H9 (cell line): ENCODE data around the gene PLXNA4. TPM values are rescaled to one million over a fixed set of nuclear protein-coding genes. Genes with fewer than 3 reads are reported as not detected.

Source experiments
- DNase-seq: peaks from one replicate; pipeline ENCODE4 v3.0.0-alpha.2; 2017
- H2AFZ ChIP-seq: one replicate; pipeline ENCODE4 v1.6.1; 2013; ENCODE audit warnings: mild to moderate bottlenecking, low read length, control low read depth, moderate library complexity
- H2AK5ac ChIP-seq: 2 replicates; pipeline ENCODE4 v1.6.1; 2013; ENCODE audit warnings: low read length, control low read depth, mixed read lengths; ENCODE audit not compliant: insufficient read length
- H2BK120ac ChIP-seq: one replicate; pipeline ENCODE4 v1.6.1; 2013; ENCODE audit warnings: low read depth, mild to moderate bottlenecking, low read length, control low read depth, inconsistent platforms; ENCODE audit not compliant: poor library complexity, severe bottlenecking
- H2BK12ac ChIP-seq: 2 replicates; pipeline ENCODE4 v1.6.1; 2013; ENCODE audit warnings: low read length, control low read depth, mixed read lengths, low read depth; ENCODE audit not compliant: insufficient read length
- H2BK15ac ChIP-seq: 2 replicates; pipeline ENCODE4 v1.6.1; 2013; ENCODE audit warnings: low read depth, low read length, control low read depth
- H2BK20ac ChIP-seq: one replicate; pipeline ENCODE4 v1.6.1; 2013; ENCODE audit warnings: low read depth, mild to moderate bottlenecking, low read length, control low read depth, inconsistent platforms; ENCODE audit not compliant: poor library complexity, severe bottlenecking
- H2BK5ac ChIP-seq: 2 replicates; pipeline ENCODE4 v1.6.1; 2013; ENCODE audit warnings: low read length, control low read depth, mixed read lengths; ENCODE audit not compliant: insufficient read length
- H3K14ac ChIP-seq: 2 replicates; pipeline ENCODE4 v1.6.1; 2013; ENCODE audit warnings: low read length, control low read depth; ENCODE audit not compliant: insufficient read depth
- H3K18ac ChIP-seq: 2 replicates; pipeline ENCODE4 v1.6.1; 2013; ENCODE audit warnings: low read depth, mild to moderate bottlenecking, mixed read lengths, low read length, control low read depth; ENCODE audit not compliant: insufficient read length
- H3K23ac ChIP-seq: 2 replicates; pipeline ENCODE4 v1.6.1; 2013; ENCODE audit warnings: low read length, control low read depth, mixed read lengths, low read depth; ENCODE audit not compliant: insufficient read length
- H3K23me2 ChIP-seq: 2 replicates; pipeline ENCODE4 v1.6.1; 2013; ENCODE audit warnings: low read depth, mild to moderate bottlenecking, mixed read lengths, low read length, control low read depth; ENCODE audit not compliant: insufficient read length, poor library complexity, severe bottlenecking
- H3K27ac ChIP-seq: 2 replicates; pipeline ENCODE4 v1.5.1; 2013; ENCODE audit warnings: low read length, control low read depth, mixed read lengths, low read depth; ENCODE audit not compliant: insufficient read length
- H3K27me3 ChIP-seq: 2 replicates; pipeline ENCODE4 v1.6.1; 2013; ENCODE audit warnings: low read length, control low read depth, inconsistent platforms; ENCODE audit not compliant: insufficient read depth
- H3K4ac ChIP-seq: 2 replicates; pipeline ENCODE4 v1.6.1; 2013; ENCODE audit warnings: low read depth, mild to moderate bottlenecking, control low read depth, inconsistent platforms, low read length, moderate library complexity
- H3K4me1 ChIP-seq: 2 replicates; pipeline ENCODE4 v1.6.1; 2013; ENCODE audit warnings: low read length, control low read depth, inconsistent platforms; ENCODE audit not compliant: insufficient read depth
- H3K4me2 ChIP-seq: 2 replicates; pipeline ENCODE4 v1.6.1; 2013; ENCODE audit warnings: low read length, control low read depth, mixed read lengths; ENCODE audit not compliant: insufficient read length, insufficient read depth
- H3K56ac ChIP-seq: 2 replicates; pipeline ENCODE4 v1.6.1; 2013; ENCODE audit warnings: low read depth, mild to moderate bottlenecking, mixed read lengths, low read length, control low read depth; ENCODE audit not compliant: insufficient read length
- H3K79me1 ChIP-seq: 2 replicates; pipeline ENCODE4 v1.6.1; 2013; ENCODE audit warnings: low read depth, mild to moderate bottlenecking, moderate library complexity, low read length, control low read depth, inconsistent platforms; ENCODE audit not compliant: insufficient read depth, poor library complexity, severe bottlenecking
- H3K79me2 ChIP-seq: 2 replicates; pipeline ENCODE4 v1.6.1; 2013; ENCODE audit warnings: low read length, control low read depth, inconsistent platforms; ENCODE audit not compliant: insufficient read depth
- H3K9ac ChIP-seq: 2 replicates; pipeline ENCODE4 v1.6.1; 2013; ENCODE audit warnings: low read length, control low read depth, mixed read lengths; ENCODE audit not compliant: insufficient read length; ENCODE audit errors: extremely low read depth
- H3K9me3 ChIP-seq: one replicate; pipeline ENCODE4 v1.6.1; 2013; ENCODE audit warnings: low read depth, low read length, inconsistent platforms; ENCODE audit not compliant: control insufficient read depth
- H3T11ph ChIP-seq: one replicate; pipeline ENCODE4 v1.6.1; 2013; ENCODE audit warnings: mild to moderate bottlenecking, low read length, control low read depth, inconsistent platforms
- H4K20me1 ChIP-seq: one replicate; pipeline ENCODE4 v1.6.1; 2013; ENCODE audit not compliant: control insufficient read depth, insufficient read length, insufficient read depth
- H4K5ac ChIP-seq: 2 replicates; pipeline ENCODE4 v1.6.1; 2013; ENCODE audit warnings: low read depth, mild to moderate bottlenecking, mixed read lengths, low read length, control low read depth; ENCODE audit not compliant: insufficient read length
- H4K8ac ChIP-seq: replicated peaks from 2 replicates; pipeline ENCODE4 v1.6.1; 2013; ENCODE audit warnings: low read length, control low read depth, mixed read lengths, low read depth; ENCODE audit not compliant: insufficient read length
- H4K91ac ChIP-seq: 2 replicates; pipeline ENCODE4 v1.6.1; 2013; ENCODE audit warnings: low read depth, mild to moderate bottlenecking, moderate library complexity, mixed read lengths, low read length, control low read depth; ENCODE audit not compliant: insufficient read length
- H3K27ac Mint-ChIP-seq, 3 experiments: 2 replicates in 2 of 3; 3 replicates in 1 of 3; pipeline ENCODE4 v1.8.0; 2020 to 2021; ENCODE audit warnings: mixed read lengths in 3 of 3, mild to moderate bottlenecking in 1 of 3, moderate library complexity in 1 of 3
- H3K27me3 Mint-ChIP-seq: 2 replicates; pipeline ENCODE4 v1.8.0; 2021; ENCODE audit warnings: low read depth, mild to moderate bottlenecking, moderate library complexity, mixed read lengths
- H3K36me3 Mint-ChIP-seq, 3 experiments: 2 replicates in 2 of 3; 3 replicates in 1 of 3; pipeline ENCODE4 v1.8.0; 2020 to 2021; ENCODE audit warnings: low read depth in 3 of 3, mixed read lengths in 3 of 3; ENCODE audit not compliant: insufficient read depth in 1 of 3
- H3K4me1 Mint-ChIP-seq, 2 experiments: 2 replicates each; pipeline ENCODE4 v1.8.0; 2020; ENCODE audit warnings: mixed read lengths in 2 of 2
- H3K4me3 Mint-ChIP-seq, 2 experiments: 2 replicates in 1 of 2; 3 replicates in 1 of 2; pipeline ENCODE4 v1.8.0; 2020 to 2021; ENCODE audit warnings: mild to moderate bottlenecking in 2 of 2, mixed read lengths in 2 of 2, moderate library complexity in 1 of 2
- H3K9me3 Mint-ChIP-seq, 2 experiments: 2 replicates in 1 of 2; 3 replicates in 1 of 2; pipeline ENCODE4 v1.8.0; 2020; ENCODE audit warnings: mild to moderate bottlenecking in 2 of 2, mixed read lengths in 2 of 2, moderate library complexity in 1 of 2
- WGBS: extraction: QIAGEN DNeasy Blood & Tissue Kit; methylation state at CpG from one replicate; pipeline ENCODE4 v1.1.7; 2013; ENCODE audit warnings: missing lambda C conversion rate, low lambda C conversion rate, mixed read lengths; ENCODE audit not compliant: insufficient read length; ENCODE audit errors: extremely low coverage; 5-methylcytosine and 5-hydroxymethylcytosine counted together
- total RNA-seq: library from RNA; stranded (reverse); gene quantifications from 2 replicates; pipeline ENCODE4 v1.2.1, GENCODE V29; 2021
- TF ChIP-seq, protein P1 (sequence below): fragments of 200-600 bp; sonication (generic); conservative IDR thresholded peaks from 3 replicates; pipeline ENCODE4 v1.8.0; 2021; ENCODE audit warnings: antibody characterized with exemption, mild to moderate bottlenecking

PLXNA4 gene
- total RNA-seq, 1 experiment from 2014 or later = 0.35 TPM

GRCh38 chr7:132250480-132251326 is 325.6 kb downstream of the PLXNA4 start:
- Mint-ChIP-seq H3K9me3 (peaks cover 6% of the 10 kb centered on the region in 2 experiments), H3K27ac (no peak overlapping the region; a peak in 1 of 7 replicates), H3K4me3 (no peak overlapping the region), H3K4me1 (peaks cover 29% of the 10 kb centered on the region in 2 experiments), H3K27me3 (peaks cover 11% of the 10 kb centered on the region), H3K36me3 (peaks cover 0 to 8% (median 1%) of the 10 kb centered on the region in 3 experiments; a peak in 3 of 7 replicates)
- H2BK12ac ChIP-seq = no peak overlapping the region
- peaks cover 2% of the 10 kb centered on the region; the same call in 1 of the 2 replicates for H3K4me1 ChIP-seq
- TF ChIP-seq, protein P1, sequence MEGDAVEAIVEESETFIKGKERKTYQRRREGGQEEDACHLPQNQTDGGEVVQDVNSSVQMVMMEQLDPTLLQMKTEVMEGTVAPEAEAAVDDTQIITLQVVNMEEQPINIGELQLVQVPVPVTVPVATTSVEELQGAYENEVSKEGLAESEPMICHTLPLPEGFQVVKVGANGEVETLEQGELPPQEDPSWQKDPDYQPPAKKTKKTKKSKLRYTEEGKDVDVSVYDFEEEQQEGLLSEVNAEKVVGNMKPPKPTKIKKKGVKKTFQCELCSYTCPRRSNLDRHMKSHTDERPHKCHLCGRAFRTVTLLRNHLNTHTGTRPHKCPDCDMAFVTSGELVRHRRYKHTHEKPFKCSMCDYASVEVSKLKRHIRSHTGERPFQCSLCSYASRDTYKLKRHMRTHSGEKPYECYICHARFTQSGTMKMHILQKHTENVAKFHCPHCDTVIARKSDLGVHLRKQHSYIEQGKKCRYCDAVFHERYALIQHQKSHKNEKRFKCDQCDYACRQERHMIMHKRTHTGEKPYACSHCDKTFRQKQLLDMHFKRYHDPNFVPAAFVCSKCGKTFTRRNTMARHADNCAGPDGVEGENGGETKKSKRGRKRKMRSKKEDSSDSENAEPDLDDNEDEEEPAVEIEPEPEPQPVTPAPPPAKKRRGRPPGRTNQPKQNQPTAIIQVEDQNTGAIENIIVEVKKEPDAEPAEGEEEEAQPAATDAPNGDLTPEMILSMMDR = no peak
- no peak overlapping the region for H3K23ac ChIP-seq
- H3K27me3 ChIP-seq = no peaks in the 10 kb centered on the region
- H3K9ac ChIP-seq = no peak overlapping the region
- H3K14ac ChIP-seq = no peak overlapping the region
- H3K23me2 ChIP-seq = no peaks in the 10 kb centered on the region
- no peaks in the 10 kb centered on the region for H3K79me2 ChIP-seq
- H2AFZ ChIP-seq = no peak overlapping the region
- H2BK20ac ChIP-seq = no peak overlapping the region
- H3K4ac ChIP-seq = no peak overlapping the region
- H3T11ph ChIP-seq = no peak overlapping the region
- no peaks in the 10 kb centered on the region for H3K9me3 ChIP-seq
- H2AK5ac ChIP-seq = no peak overlapping the region
- no peak overlapping the region for H4K5ac ChIP-seq
- no CpG with 5 or more reads among the region's 4 CpGs for WGBS
- no peak overlapping the region for H2BK120ac ChIP-seq
- no peak for DNase-seq
- no peaks in the 10 kb centered on the region for H4K20me1 ChIP-seq
- H3K4me2 ChIP-seq = no peak overlapping the region
- no peak overlapping the region for H4K8ac ChIP-seq
- no peaks in the 10 kb centered on the region for H3K79me1 ChIP-seq
- no peak overlapping the region for H3K27ac ChIP-seq
- H3K18ac ChIP-seq = no peak overlapping the region
- H2BK5ac ChIP-seq = no peak overlapping the region
- H3K56ac ChIP-seq = no peak overlapping the region
- no peak overlapping the region for H2BK15ac ChIP-seq
- no peak overlapping the region for H4K91ac ChIP-seq
